ENCODE results near the gene TULP4. TPM values are rescaled to one million over a fixed set of nuclear protein-coding genes. Genes with fewer than 3 reads are reported as not detected.
"Not testable (repeated sequence)": the region's sequence is repeated elsewhere in the genome, so short reads cannot be mapped to it uniquely, and the experiment has no call there.

Gene TULP4
- total and polyA plus RNA-seq, 7 donors, result 2.4 to 142 (median 98.7) TPM

DNA sequence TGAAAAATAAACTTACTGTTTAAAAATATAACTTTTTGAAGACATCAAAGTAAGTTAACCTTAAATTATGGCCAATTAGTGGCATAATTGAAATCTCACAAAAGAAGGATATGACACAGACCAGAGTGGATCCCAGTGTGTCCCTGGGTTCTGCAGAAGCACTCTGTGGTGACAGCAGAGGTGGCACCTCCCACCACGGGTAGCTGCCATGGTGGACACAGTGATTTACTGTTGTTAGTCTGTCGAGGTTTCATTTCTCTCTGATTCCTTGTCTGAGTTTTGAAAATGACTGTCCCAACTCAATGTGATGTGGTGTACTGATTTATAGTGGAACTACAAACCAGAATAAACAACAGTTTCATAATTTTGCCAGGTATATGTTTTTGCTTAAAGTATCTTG lies 76.5 kb downstream of the TULP4 start:
- 27 to 53% methylated on average over 2 of the region's 2 CpGs for WGBS, 2 donors
- no peaks in the 10 kb centered on the region for H3K27me3 ChIP-seq
- intact Hi-C loops (cut with DNase I), result no loop called here
- no peak overlapping the region for H3K27ac ChIP-seq
- no peak for TF ChIP-seq POLR2A (IDR thresholded peaks at IDR 0.05)
- no peak for TF ChIP-seq CTCF (IDR thresholded peaks at IDR 0.05)
- no peak for DNase-seq
- no peaks in the 10 kb centered on the region for H3K4me1 ChIP-seq
- H3K36me3 ChIP-seq, result no peaks in the 10 kb centered on the region
- no peaks in the 10 kb centered on the region for H3K9me3 ChIP-seq
- H3K4me3 ChIP-seq, result no peak overlapping the region

DNA sequence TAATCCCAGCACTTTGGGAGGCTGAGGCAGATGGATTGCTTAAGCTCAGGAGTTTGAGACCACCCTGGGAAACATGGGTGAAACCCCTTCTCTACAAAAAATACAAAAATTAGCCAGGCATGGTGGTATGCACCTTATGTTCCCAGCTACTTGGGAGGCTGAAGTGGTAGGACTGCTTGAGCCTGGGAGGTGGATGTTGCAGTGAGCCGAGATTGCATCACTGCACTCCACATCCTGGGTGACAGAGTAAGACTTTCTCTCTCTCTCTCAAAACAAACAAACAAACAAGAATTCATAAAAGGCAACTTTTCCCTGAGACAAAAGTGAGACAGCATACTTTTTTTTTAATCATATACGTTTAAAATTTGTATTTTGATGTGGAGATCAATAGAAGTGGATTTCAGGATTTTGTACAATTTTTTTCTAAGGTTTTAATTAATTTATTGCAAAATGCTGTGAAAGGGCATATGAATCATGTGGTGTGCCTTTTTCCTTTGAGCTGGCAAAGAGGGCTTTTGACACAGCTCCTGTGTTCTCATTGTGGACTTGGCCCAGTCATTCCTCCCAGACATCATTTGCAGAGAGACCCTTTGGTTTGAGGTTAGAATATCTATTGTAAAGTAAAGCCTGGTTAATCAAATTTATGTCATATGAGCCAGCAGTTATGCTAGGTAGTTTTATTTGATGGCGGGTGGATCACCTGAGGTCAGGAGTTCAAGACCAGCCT lies 77.1 kb downstream of the TULP4 start:
- intact Hi-C loops (cut with DNase I), result no loop called here
- TF ChIP-seq CTCF (IDR thresholded peaks at IDR 0.05) (no peak), EP300 (IDR thresholded peaks at IDR 0.05) (no peak)
- H3K27ac ChIP-seq, result no peak overlapping the region
- no peak overlapping the region for H3K4me3 ChIP-seq
- 96% methylated on average over 3 of the region's 3 CpGs for WGBS, 2 donors
- H3K9me3 ChIP-seq, result no peaks in the 10 kb centered on the region
- no peak for DNase-seq
- H3K4me1 ChIP-seq, result no peaks in the 10 kb centered on the region
- no peaks in the 10 kb centered on the region for H3K27me3 ChIP-seq
- no peaks in the 10 kb centered on the region for H3K36me3 ChIP-seq

DNA sequence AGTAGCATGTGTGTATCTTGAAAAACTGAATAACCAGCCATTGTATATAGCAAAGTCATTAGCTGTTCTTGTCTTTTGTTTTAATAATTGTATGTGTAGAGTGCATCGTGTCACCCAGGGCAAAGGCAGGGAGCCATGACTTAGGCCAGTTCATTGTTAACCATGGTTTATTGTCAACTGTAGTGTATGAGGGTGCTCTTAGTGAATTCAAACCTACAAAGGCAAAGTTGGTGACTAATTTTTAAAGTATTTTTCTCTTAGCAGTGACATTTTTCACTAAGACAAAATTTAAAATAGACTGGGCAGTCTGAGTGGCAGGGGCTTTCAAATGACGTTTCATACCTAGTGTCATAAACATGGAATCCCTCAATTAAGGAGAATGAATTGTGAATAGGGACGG lies 79.0 kb downstream of the TULP4 start:
- no peak for DNase-seq
- intact Hi-C loops (cut with DNase I), result no loop called here
- H3K36me3 ChIP-seq, result no peaks in the 10 kb centered on the region
- 93 to 95% methylated on average over 3 of the region's 3 CpGs for WGBS, 2 donors
- no peaks in the 10 kb centered on the region for H3K9me3 ChIP-seq
- H3K27ac ChIP-seq, result no peak overlapping the region
- no peak for TF ChIP-seq EP300 (IDR thresholded peaks at IDR 0.05)
- TF ChIP-seq POLR2A (IDR thresholded peaks at IDR 0.05), result no peak
- no peaks in the 10 kb centered on the region for H3K4me1 ChIP-seq
- no peak overlapping the region for H3K4me3 ChIP-seq
- H3K27me3 ChIP-seq, result no peaks in the 10 kb centered on the region

DNA sequence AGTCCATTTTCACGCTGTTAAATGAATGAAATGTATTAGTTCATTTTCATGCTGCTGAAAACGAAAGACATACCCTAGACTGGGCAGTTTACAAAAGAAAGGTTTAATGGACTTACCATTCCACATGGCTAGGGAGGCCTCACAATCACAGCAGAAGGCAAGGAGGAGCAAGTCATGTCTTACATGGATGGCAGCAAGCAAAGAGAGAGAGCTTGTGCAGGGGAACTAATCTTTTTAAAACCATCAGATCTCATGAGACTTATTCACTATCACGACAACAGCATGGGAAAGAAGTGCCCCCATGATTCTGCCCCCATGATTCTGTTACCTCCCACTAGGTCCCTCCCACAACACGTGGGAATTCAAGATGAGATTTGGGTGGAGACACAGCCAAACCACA lies 79.7 kb downstream of the TULP4 start:
- H3K27me3 ChIP-seq; H3K27ac ChIP-seq; H3K4me3 ChIP-seq; H3K36me3 ChIP-seq; H3K4me1 ChIP-seq; H3K9me3 ChIP-seq; intact Hi-C loops (cut with DNase I); DNase-seq: not testable (repeated sequence)
- 97 to 98% methylated on average over 4 of the region's 4 CpGs for WGBS, 2 donors

GRCh38 chr6:158396136-158396535 lies 83.9 kb downstream of the TULP4 start:
- intact Hi-C loops (cut with DNase I), result no loop called here
- no peaks in the 10 kb centered on the region for H3K27me3 ChIP-seq
- TF ChIP-seq CTCF (IDR thresholded peaks at IDR 0.05) (no peak), POLR2AphosphoS5 (IDR thresholded peaks at IDR 0.05) (no peak), POLR2A (IDR thresholded peaks at IDR 0.05) (no peak), EP300 (IDR thresholded peaks at IDR 0.05) (no peak)

GRCh38 chr6:158397578-158397977 lies 85.3 kb downstream of the TULP4 start:
- Histone ChIP-seq H3K4me1 (peaks cover 0 to 15% (median 4%) of the 10 kb centered on the region in 4 donors), H3K27me3 (no peaks in the 10 kb centered on the region), H3K27ac (no peak overlapping the region), H3K4me3 (no peak overlapping the region), H3K36me3 (no peaks in the 10 kb centered on the region), H3K9me3 (no peaks in the 10 kb centered on the region)
- intact Hi-C loops (cut with DNase I), result no loop called here
- no peak for DNase-seq
- TF ChIP-seq POLR2A (IDR thresholded peaks at IDR 0.05), result no peak
- TF ChIP-seq EP300 (IDR thresholded peaks at IDR 0.05), result no peak
- no peak for TF ChIP-seq CTCF (IDR thresholded peaks at IDR 0.05)
- TF ChIP-seq POLR2AphosphoS5 (IDR thresholded peaks at IDR 0.05), result no peak
- 96 to 97% methylated on average over 4 of the region's 4 CpGs for WGBS, 2 donors

More at GRCh38 chr6:158396136-158396535, 83.9 kb downstream of the TULP4 start:
- H3K27ac ChIP-seq, result no peak overlapping the region
- H3K4me3 ChIP-seq, result no peak overlapping the region
- no peaks in the 10 kb centered on the region for H3K36me3 ChIP-seq
- DNase-seq, result no peak
- 60 to 76% methylated on average over 5 of the region's 5 CpGs for WGBS, 2 donors
- H3K9me3 ChIP-seq, result no peaks in the 10 kb centered on the region
- H3K4me1 ChIP-seq, result peaks cover 0 to under 1% (median 0%) of the 10 kb centered on the region in 4 donors

All from sigmoid colon (tissue), 7 donors.